GM19043 (cell line): ENCODE results near the gene KCNQ2.

Experiments used
- ATAC-seq: cut with Tn5 transposase; IDR thresholded peaks from one replicate; pipeline ENCODE4 v1.9.1; 2021; ENCODE audit warnings: low read depth; ENCODE audit not compliant: unreplicated experiment

The KCNQ2 gene

DNA sequence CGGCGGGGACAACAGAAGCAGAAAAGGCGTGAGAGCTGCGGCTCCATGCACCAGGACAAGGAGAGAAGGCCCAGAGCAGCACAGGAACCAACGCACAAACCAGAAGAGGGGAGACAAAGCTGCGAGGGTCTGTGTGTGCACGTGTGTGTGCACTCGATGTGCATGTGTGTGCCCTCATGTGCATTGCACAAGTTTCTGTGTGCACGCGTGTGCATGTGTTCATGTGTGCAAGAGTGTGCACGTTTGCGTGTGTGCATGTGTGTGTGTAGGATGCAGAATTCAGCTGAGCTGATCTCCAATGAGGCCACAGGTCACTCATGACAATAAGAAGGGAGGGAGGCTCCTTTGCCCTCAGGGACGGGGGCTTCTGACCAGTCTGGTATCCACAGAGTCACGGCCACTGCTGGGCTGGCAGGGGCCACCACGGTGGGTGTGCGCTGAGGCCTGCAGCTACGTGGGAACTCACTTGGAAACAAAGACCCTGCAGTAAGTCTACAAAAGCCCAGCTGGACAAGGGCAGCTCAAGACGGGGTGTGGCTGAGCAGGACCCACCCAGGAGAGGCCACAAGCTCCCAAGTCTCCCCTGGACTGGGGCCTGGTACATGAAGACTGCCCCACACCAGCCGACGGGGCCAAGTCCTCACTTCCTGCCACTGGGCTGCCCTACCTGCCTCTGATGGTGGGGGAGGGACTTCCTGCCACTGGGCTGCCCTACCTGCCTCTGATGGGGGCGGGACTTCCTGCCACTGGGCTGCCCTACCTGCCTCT is 63.2 kb downstream of the KCNQ2 start:
- ATAC-seq: no peak

DNA sequence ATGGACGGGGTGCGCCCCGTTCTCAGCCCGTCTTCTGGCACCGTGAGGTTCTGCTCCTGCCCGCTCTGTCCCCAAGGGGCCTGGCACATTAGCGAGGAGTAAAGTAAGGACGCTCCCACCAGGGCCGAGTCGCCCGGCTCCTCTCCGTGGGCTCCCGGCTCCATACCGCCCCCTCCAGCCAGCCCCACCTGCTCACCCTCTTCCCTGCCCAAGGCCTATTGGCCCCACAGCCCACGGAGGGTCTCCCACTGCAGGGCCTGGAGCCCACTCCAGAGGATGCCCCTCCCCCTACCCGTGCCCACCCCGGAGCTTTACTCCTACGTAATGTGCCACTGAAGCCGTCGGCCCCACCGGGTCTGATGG is 63.8 kb downstream of the KCNQ2 start:
- no peak for ATAC-seq

DNA sequence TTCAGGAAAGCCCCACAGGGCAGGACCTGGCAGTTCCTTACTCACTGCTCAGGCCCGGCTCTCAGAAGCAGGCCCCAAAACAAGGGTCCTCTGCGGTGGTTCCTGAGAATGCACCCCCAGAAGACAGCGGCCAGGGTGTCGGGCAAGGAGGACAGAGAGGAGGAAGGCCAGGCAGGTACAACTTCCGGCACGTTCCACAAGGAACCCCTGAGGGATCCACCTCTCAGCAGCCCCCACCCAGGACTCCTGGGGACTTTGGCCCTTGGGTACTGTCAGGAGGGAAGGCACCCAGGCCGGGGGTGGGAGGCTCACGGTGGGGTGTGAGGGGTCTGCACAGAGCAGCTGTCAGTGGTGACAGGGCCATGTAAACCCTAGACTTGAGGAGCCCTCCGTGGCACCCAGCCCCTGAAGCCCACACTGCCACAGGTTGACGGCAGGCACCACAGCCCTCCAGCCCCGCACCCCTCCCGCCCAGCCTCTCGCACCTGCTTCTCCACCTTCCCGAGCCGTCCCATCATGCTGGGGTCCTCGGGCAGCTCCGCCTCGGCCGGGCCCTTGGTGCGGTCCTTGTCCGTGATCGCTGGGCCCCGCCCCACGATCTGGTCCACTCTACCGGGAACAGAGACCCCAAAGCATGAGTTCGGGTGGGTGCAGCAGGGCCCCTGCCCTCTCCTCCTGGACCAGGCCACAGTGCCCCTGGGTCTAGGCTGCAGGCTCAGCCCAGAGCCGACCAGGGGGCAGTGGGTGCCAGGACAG is 64.3 kb downstream of the KCNQ2 start:
- ATAC-seq: no peak

DNA sequence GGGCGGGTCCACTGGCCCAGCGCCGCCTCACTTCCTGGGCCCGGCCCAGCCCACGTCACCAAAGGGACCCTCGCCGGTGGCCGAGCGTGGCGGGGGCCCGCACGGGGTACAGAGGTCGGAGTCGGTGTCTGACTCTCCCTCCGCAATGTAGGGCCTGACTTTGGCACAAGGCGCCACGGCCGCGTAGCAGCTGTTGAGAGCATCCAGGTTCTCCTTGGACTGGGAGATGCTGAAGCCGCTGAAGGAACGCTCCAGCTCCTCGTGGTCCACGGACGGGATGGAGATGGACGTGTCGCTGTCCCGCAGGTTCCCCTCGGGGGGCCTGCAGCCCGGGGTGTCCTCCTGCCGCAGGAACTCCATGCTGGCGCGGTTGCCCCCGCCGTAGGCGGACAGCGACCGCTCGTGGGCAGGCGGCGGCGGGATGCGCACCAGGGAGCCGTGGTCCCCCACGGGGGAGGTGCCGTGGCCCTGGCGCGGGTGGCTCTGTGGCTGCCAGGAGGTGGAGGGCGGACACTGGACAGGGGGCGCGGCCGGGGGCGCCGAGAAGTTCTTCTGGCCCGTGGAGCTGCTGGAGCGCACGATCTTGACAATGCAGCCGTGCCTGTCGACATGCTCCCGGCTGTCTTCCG is 65.7 kb downstream of the KCNQ2 start:
- no peak for ATAC-seq

DNA sequence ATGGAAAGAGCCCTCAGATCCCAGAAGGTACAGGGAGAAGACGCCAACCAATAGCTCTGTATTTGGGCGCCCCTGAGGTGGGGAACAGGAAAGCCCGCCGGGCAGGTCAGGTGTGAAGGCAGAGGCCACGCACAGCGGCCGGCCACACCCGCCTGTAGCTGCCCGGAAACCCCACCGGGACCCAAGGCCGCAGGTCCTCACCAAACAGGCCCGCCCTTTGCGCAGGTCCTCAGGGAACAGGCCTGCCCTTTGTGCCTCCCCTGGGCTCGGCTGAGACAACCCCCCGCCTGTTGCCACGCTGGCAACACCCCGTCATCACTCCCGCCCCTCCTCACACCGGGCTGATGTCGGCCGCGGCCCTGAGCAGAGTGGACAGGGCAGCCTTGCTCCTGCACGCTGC is 66.4 kb downstream of the KCNQ2 start:
- ATAC-seq: no peak

DNA sequence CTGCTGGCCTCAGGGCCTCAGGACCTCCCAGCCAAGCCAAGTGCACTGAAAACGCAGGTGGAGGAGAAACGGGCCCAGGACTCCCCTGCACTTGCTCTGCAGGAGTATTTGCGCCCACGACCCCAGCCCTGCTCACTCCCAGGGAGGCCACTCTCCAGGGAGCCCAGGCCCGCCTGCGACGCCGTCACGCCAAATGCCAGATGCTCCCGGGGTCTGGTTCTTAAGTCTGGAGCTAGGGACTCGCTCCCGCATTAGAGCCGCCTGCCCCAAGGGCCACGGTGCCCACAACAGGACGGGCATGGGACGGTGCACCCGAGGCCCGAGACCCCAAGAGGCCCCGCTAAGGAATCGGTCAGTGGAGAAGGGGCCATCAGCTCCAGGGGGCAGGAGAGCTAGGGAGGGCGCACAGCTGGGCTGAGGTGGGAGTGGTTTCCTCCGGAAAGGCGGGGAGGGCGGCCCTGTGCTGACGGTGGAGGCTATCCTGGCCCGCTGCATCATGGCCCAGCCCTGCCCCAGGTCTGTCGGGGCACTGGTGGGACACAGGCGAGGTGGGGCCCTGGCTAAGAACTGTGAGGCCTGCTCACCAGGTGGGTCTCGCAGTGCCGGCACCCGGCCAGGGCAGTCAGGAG is 67.2 kb downstream of the KCNQ2 start:
- ATAC-seq: no peak

- ATAC-seq: no peak
Measured at GRCh38 chr20:63404129-63405085, 68.0 kb downstream of the KCNQ2 start.

GRCh38 chr20:63403403-63404105 is 68.9 kb downstream of the KCNQ2 start:
- no peak for ATAC-seq

- no peak for ATAC-seq
Measured at GRCh38 chr20:63402860-63403220, 69.6 kb downstream of the KCNQ2 start.

- no peak for ATAC-seq
Measured at GRCh38 chr20:63402181-63402859, 70.1 kb downstream of the KCNQ2 start.

- ATAC-seq: no peak
Measured at GRCh38 chr20:63401384-63402110, 70.9 kb downstream of the KCNQ2 start.

DNA sequence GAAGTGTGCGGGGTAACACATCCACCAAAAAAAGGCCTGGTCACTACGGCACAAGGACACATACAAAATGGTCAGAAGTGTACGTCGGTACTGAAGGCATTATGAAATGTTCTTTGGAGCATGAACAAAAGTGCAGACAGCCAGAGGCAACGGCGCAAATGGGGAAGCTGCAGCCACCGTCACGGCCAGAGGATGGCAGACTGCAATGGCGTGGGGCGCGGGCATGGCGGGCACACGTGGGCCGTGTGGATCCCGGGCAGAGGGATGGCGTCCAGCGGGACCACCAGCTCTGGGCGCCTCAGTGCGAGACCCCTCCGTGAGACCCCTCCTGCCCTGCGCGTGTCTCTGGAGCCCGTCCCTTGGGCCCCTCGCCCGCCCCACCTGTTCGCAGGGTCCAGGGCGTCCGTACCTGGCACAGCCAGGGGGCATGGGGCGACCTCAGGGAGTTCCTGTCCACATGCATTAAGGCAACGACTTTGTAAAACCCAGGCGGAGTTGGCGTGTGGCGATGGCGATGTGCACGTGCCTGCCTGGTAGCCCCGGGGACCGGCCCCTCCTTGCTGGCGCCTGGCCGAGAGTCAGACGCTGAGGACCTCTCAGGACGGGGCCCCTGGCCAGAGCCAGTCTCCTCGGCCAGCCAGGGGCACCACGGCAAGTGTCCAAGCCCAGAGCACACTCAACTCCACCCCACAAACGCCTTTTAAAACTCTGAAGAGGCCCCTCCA is 71.8 kb downstream of the KCNQ2 start:
- ATAC-seq: no peak

- no peak for ATAC-seq
Measured at GRCh38 chr20:63399596-63400375, 72.7 kb downstream of the KCNQ2 start.

GRCh38 chr20:63398744-63399514 is 73.5 kb downstream of the KCNQ2 start:
- no peak for ATAC-seq

- no peak for ATAC-seq
Measured at GRCh38 chr20:63397946-63398450, 74.5 kb downstream of the KCNQ2 start.
